K562 (cell line): ENCODE measurements around the gene TUBB4B.

Experiments
- FOXK2 ChIP-seq, 2 experiments: fragments of 450-650 bp; IDR thresholded peaks in 1 of 2; conservative IDR thresholded peaks in 1 of 2; 2 replicates each; pipeline ENCODE4 v1.6.1; 2016; ENCODE audit warnings: low read depth in 2 of 2, mild to moderate bottlenecking in 1 of 2
- GTF2F1 ChIP-seq: IDR thresholded peaks from 2 replicates; pipeline ENCODE4 v1.6.1; 2011; ENCODE audit warnings: low read depth, low read length, improper control_type of control experiment
- ZNF121 ChIP-seq: sonication (generic); formaldehyde crosslinking; conservative IDR thresholded peaks from 2 replicates; pipeline ENCODE4 v1.8.0; 2022; ENCODE audit warnings: missing genetic modification reagents
- ZNF274 ChIP-seq: IDR thresholded peaks from 2 replicates; pipeline ENCODE4 v1.6.1; 2011; ENCODE audit warnings: low read depth, mild to moderate bottlenecking, low read length, moderate library complexity, borderline replicate concordance
- TF ChIP-seq, protein P1 (sequence below), 3 experiments: IDR thresholded peaks in 2 of 3; conservative IDR thresholded peaks in 1 of 3; 2 replicates each; pipeline ENCODE4 v1.5.1; 2011 to 2012; ENCODE audit warnings: low read length in 3 of 3, mild to moderate bottlenecking in 3 of 3, control low read depth in 2 of 3, improper control_type of control experiment in 1 of 3, inconsistent platforms in 1 of 3, low read depth in 1 of 3, mixed read lengths in 1 of 3, moderate library complexity in 1 of 3; ENCODE audit not compliant: insufficient read depth in 2 of 3

DNA sequence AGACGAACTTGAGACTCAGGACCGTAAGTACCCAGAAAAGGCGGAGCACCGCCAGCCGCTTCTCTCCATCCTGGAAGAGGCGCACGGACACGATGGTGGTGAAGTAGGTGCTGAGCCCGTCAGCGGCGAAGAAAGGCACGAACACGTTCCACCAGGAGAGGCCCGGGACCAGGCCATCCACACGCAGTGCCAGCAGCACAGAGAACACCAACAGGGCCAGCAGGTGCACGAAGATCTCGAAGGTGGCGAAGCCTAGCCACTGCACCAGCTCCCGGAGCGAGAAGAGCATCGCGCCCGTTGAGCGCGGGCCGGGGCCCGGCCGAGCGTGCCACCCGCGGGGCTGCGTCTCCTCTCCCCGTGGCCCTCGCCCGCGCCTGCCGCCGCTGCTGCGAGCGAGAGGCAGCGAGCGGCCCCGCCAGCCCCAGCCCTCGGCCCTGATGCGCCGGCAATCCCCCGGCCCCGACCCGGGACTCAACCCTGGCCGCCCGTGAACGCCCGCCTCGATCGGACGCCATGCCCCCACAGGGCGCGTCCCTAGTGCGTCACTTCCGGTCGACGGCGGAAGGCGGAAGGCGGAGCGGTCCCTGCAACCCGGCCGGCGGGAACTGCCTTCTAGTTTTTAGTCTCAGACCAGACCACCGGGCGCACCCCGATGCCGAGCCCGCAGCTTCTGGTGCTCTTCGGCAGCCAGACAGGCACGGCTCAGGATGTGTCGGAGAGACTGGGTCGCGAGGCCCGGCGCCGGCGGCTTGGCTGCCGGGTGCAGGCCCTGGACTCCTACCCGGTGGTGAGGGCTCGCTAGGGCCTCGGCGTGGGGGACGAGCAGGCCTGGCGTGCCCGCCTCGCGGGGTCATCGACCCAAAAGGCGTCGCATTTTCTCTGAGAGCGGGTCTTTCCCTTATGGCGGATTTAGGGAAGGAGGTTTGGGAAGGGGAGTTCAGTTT is 35.7 kb upstream of the TUBB4B start, which contains the start of the genes NDOR1 and TMEM203:
- peak in 1 of 2 experiments; percentile 46; a peak in 1 of 4 replicates for TF ChIP-seq FOXK2 (conservative IDR thresholded peaks at IDR 0.05 in 1 of 2, IDR thresholded peaks at IDR 0.05 in 1 of 2; ENCODE audit: low read depth in 2 of 2)
- no peak for TF ChIP-seq ZNF121 (CRISPR knock-in tag)
- no peak for TF ChIP-seq GTF2F1
- TF ChIP-seq, protein P1, sequence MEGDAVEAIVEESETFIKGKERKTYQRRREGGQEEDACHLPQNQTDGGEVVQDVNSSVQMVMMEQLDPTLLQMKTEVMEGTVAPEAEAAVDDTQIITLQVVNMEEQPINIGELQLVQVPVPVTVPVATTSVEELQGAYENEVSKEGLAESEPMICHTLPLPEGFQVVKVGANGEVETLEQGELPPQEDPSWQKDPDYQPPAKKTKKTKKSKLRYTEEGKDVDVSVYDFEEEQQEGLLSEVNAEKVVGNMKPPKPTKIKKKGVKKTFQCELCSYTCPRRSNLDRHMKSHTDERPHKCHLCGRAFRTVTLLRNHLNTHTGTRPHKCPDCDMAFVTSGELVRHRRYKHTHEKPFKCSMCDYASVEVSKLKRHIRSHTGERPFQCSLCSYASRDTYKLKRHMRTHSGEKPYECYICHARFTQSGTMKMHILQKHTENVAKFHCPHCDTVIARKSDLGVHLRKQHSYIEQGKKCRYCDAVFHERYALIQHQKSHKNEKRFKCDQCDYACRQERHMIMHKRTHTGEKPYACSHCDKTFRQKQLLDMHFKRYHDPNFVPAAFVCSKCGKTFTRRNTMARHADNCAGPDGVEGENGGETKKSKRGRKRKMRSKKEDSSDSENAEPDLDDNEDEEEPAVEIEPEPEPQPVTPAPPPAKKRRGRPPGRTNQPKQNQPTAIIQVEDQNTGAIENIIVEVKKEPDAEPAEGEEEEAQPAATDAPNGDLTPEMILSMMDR (IDR thresholded peaks at IDR 0.05 in 2 of 3, conservative IDR thresholded peaks at IDR 0.05 in 1 of 3; ENCODE audit: insufficient read depth in 2 of 3, low read depth in 1 of 3, low read length in 3 of 3): no peak
- TF ChIP-seq ZNF274: no peak
